GM13976 (cell line): Measurements from ENCODE around the gene VAC14.

Experiments
- DNase-seq: peaks from one replicate; pipeline ENCODE4 v3.0.0; 2012; ENCODE audit warnings: low spot score
- in situ Hi-C: fragments of 300-500 bp; cut with MboI; formaldehyde crosslinking; loops from one replicate; pipeline ENCODE4 v1.12.0; 2022; ENCODE audit warnings: low sequenced_read_pairs, mixed read lengths, inconsistent platforms; ENCODE audit not compliant: unreplicated experiment
- TF ChIP-seq, protein P1 (sequence below): IDR thresholded peaks from 2 replicates; pipeline ENCODE4 v1.5.1; 2012; ENCODE audit warnings: borderline replicate concordance, mild to moderate bottlenecking; ENCODE audit not compliant: insufficient read depth; ENCODE audit errors: extremely low read depth, missing control alignments, control extremely low read depth

VAC14 gene

DNA sequence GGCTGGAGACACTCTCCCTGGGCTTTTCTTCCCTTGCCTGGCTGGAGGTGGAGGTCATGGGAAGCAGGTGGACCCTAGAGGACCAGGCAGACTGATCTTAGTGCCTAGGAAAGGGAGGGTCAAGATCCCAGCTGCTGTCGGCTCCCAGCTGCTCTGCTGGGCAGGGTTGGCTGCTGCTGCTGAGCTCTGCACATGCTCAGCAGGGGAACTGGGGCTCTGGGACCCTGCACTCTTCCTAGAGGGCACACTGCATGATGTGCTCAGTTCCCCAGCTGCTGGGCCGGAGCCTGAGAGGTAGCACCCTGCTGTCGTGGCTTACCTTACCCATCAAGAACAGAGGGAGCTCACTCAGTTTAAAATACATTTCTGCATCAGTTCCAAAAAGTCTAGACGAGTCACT, 34.3 kb downstream of the VAC14 start:
- TF ChIP-seq, protein P1, sequence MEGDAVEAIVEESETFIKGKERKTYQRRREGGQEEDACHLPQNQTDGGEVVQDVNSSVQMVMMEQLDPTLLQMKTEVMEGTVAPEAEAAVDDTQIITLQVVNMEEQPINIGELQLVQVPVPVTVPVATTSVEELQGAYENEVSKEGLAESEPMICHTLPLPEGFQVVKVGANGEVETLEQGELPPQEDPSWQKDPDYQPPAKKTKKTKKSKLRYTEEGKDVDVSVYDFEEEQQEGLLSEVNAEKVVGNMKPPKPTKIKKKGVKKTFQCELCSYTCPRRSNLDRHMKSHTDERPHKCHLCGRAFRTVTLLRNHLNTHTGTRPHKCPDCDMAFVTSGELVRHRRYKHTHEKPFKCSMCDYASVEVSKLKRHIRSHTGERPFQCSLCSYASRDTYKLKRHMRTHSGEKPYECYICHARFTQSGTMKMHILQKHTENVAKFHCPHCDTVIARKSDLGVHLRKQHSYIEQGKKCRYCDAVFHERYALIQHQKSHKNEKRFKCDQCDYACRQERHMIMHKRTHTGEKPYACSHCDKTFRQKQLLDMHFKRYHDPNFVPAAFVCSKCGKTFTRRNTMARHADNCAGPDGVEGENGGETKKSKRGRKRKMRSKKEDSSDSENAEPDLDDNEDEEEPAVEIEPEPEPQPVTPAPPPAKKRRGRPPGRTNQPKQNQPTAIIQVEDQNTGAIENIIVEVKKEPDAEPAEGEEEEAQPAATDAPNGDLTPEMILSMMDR: no peak
- in situ Hi-C loops: no loop called here
- DNase-seq: no peak

DNA sequence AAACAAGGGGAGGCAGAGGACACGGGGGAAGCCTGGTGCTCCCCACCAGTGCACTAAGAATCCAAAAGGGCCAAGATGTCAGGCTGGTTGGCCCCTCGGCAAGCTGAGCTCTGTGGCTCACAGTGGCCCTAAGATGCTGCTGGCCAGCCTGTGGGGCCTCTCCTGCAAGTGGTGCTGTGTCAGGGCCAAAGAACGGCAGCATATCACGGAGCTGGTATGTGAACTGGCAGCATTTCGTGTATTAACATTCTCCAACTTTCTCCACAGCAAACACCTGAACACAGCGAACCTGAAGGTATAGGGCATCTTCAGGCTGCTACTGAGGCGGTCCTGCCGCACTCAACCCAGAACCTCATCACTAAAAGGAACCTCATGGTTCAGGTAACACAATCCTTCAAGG, 34.8 kb downstream of the VAC14 start:
- TF ChIP-seq, protein P1: no peak
- no peak for DNase-seq
- in situ Hi-C loops: no loop called here

DNA sequence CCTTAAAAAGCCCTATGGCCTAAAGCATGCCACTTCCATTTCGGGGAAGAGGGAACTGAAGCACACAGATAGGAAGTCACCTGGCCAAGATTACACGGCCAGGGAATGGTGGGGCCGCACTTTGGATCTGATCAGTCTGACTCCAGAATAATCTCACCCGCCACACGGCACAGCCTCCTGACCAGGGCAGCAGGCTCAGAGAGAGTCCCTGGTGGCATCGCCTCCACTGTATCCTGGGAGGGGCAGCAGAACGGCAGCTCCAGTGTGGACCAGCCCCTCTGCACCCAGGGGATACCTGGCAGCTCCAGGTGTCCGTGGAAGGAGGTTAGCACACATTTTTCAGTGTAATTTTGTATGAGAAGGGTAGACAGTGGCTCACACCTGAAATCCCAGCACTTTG, 35.5 kb downstream of the VAC14 start:
- in situ Hi-C loops: no loop called here
- no peak for DNase-seq
- TF ChIP-seq, protein P1: no peak

DNA sequence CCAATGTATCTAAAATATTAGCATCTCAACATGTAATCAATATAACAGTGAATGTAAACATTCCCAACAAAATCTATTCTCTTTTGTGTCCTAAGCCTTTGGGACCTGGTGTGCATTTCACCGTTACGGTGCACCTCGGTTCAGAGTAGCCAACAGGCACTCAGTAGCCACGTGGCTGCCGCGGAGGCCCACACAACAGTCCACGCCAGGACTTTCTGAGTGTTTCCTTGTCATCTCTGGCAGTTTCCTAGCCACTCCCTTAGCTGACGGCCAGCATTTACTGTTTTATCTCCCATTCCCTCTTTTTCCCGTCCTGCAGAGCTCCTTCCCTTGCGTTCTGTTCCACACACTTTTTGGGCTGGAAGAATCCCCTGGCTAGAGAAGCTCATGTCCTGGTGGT, 36.3 kb downstream of the VAC14 start:
- TF ChIP-seq, protein P1: no peak
- in situ Hi-C loops: no loop called here
- no peak for DNase-seq

DNA sequence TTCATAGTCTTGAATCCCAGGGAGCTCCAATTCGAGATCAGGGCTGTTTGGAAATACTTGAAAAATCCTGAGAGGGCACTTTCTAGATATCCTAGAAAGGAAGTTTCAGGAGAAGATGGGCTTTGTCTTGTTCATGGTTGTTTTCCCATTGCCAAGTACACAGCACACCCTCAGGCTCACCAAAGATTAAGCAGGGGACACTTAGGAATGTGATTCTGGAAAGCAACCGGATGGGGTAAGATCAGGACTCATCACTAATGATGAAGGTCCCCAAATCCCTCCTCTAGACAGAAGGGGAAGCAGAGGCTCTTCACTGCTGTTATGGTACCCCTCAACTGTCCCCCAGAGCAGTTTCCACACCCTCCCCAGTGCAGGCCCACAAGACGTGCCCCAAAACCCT, 40.7 kb downstream of the VAC14 start:
- TF ChIP-seq, protein P1: no peak
- no peak for DNase-seq
- in situ Hi-C loops: no loop called here

DNA sequence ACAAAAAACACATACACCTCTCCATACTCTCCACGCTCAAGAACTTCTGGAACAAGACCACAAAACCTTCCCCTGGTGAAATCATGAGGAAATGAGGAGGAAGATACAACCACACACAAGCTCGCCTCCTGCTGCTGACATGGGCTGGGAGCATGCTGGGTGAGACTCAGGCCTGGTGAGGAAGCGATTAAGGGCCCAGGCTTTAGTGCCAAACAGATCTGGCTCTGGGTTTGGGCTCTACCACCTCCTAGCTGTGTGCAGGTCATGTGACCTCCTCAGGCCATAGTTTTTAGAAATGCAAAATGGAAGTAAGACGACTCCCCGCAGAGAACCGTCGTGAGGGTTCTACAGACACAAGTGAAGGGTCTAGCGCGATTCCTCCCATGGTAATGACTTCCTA, 41.3 kb downstream of the VAC14 start:
- in situ Hi-C loops: no loop called here
- no peak for DNase-seq
- TF ChIP-seq, protein P1: no peak

DNA sequence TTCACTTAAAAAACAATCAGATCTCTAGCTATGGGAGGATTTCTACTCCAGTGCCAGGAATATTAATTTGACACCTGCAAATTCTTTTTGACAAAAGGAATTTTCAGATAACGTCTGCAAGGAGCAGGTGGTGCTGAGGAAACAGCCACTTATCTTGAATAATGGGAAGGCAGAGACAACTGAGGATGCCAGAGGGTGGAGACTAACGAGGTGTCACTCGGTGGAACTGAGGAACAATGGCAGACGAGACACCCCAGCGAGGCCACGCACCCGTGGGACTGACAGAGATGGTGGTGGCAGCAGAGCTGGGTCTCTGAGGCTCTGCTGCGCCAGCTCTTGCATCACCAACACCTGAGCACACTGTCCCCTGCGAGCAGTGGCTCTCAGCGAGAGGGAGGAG, 42.2 kb downstream of the VAC14 start:
- DNase-seq: no peak

More for the DNA sequence above, 42.2 kb downstream of the VAC14 start:
- in situ Hi-C loops: no loop called here
- TF ChIP-seq, protein P1: no peak
